HEK293T (cell line): ENCODE data around the gene SMARCB1.

Source experiments
- CTCF ChIA-PET: fragments of 350-600 bp; formaldehyde crosslinking; extraction: SDS; loops from one replicate; lab custom pipeline; 2021; ENCODE audit warnings: antibody characterized with exemption, inconsistent platforms; lab: Yijun Ruan, JAX
- POLR2A ChIA-PET: fragments of 350-600 bp; formaldehyde crosslinking; extraction: SDS; loops from one replicate; lab custom pipeline; 2020; ENCODE audit warnings: antibody characterized with exemption, inconsistent platforms; lab: Yijun Ruan, JAX
- DNase-seq: peaks from one replicate; pipeline ENCODE4 v3.0.0; 2012; ENCODE audit warnings: mixed read lengths; ENCODE audit errors: extremely low spot score
- ARNT ChIP-seq: fragments of 450-650 bp; IDR thresholded peaks from 2 replicates; pipeline ENCODE4 v1.6.1; 2017; ENCODE audit warnings: mild to moderate bottlenecking
- BHLHE40 ChIP-seq: fragments of 450-650 bp; IDR thresholded peaks from 2 replicates; pipeline ENCODE4 v1.6.1; 2016; ENCODE audit warnings: mild to moderate bottlenecking, moderate library complexity, borderline replicate concordance
- CTBP1 ChIP-seq: fragments of 450-650 bp; IDR thresholded peaks from 2 replicates; pipeline ENCODE4 v1.6.1; 2016; ENCODE audit warnings: borderline replicate concordance
- ELF4 ChIP-seq: fragments of 450-650 bp; IDR thresholded peaks from 2 replicates; pipeline ENCODE4 v1.6.1; 2017; ENCODE audit warnings: antibody characterized with exemption
- FOXA1 ChIP-seq: fragments of 450-650 bp; IDR thresholded peaks from 2 replicates; pipeline ENCODE4 v1.6.1; 2016; ENCODE audit warnings: mild to moderate bottlenecking
- FOXK2 ChIP-seq: fragments of 450-650 bp; IDR thresholded peaks from 2 replicates; pipeline ENCODE4 v1.6.1; 2016; ENCODE audit warnings: mild to moderate bottlenecking
- FOXM1 ChIP-seq: fragments of 450-650 bp; IDR thresholded peaks from 2 replicates; pipeline ENCODE4 v1.6.1; 2017; ENCODE audit warnings: mild to moderate bottlenecking, borderline replicate concordance
- HDGF ChIP-seq: fragments of 450-650 bp; IDR thresholded peaks from 2 replicates; pipeline ENCODE4 v1.6.1; 2017; ENCODE audit warnings: antibody characterized with exemption, borderline replicate concordance
- L3MBTL2 ChIP-seq: fragments of 450-650 bp; conservative IDR thresholded peaks from 2 replicates; pipeline ENCODE4 v1.6.1; 2016; ENCODE audit warnings: mild to moderate bottlenecking
- LEF1 ChIP-seq: fragments of 450-650 bp; IDR thresholded peaks from 2 replicates; pipeline ENCODE4 v1.6.1; 2017; ENCODE audit warnings: mild to moderate bottlenecking, borderline replicate concordance
- NFRKB ChIP-seq: fragments of 450-650 bp; IDR thresholded peaks from 2 replicates; pipeline ENCODE4 v1.6.1; 2016; ENCODE audit warnings: mild to moderate bottlenecking, moderate library complexity
- PKNOX1 ChIP-seq: fragments of 450-650 bp; IDR thresholded peaks from 2 replicates; pipeline ENCODE4 v1.6.1; 2016
- SP1 ChIP-seq: fragments of 450-650 bp; IDR thresholded peaks from 2 replicates; pipeline ENCODE4 v1.6.1; 2017
- SUZ12 ChIP-seq: fragments of 450-650 bp; IDR thresholded peaks from 2 replicates; pipeline ENCODE4 v1.6.1; 2016; ENCODE audit warnings: mild to moderate bottlenecking
- TARDBP ChIP-seq: fragments of 450-650 bp; IDR thresholded peaks from 2 replicates; pipeline ENCODE4 v1.6.1; 2016
- ZNF384 ChIP-seq: fragments of 450-650 bp; IDR thresholded peaks from 2 replicates; pipeline ENCODE4 v1.6.1; 2016

The SMARCB1 gene

GRCh38 chr22:23847991-23848864 lies 61.5 kb downstream of the SMARCB1 start:
- CTCF ChIA-PET, result interaction anchor here (0.7 kb wide), 1 partner anchor 16 kb away, joined by 3 read pairs; no protein-coding TSS in a partner anchor
- no peak for DNase-seq
- POLR2A ChIA-PET, result interaction anchor here (2.4 kb wide), 1 partner anchor 9 kb away, joined by 20 read pairs; the partner anchor contains the start of gene SLC2A11

GRCh38 chr22:23849009-23850006 lies 62.5 kb downstream of the SMARCB1 start:
- POLR2A ChIA-PET, result interaction anchor here (0.8 to 2.4 kb wide), 7 partner anchors 8 to 132 kb away, joined by 3 to 20 read pairs (median 4); partner anchors contain the start of genes CHCHD10, MIF and SLC2A11
- CTCF ChIA-PET, result interaction anchor here (0.6 to 1.8 kb wide), 12 partner anchors 9 to 335 kb away, joined by 3 to 18 read pairs (median 4); partner anchors contain the start of genes DERL3 and SLC2A11
- peak; percentile 96 for DNase-seq
- TF ChIP-seq L3MBTL2, result no peak
- TF ChIP-seq ELF4, result no peak
- no peak for TF ChIP-seq FOXK2
- no peak for TF ChIP-seq ZNF384
- no peak for TF ChIP-seq FOXM1
- no peak for TF ChIP-seq NFRKB

More at GRCh38 chr22:23847991-23848864, 61.5 kb downstream of the SMARCB1 start:
- TF ChIP-seq FOXK2 (no peak), L3MBTL2 (no peak), SUZ12 (no peak), BHLHE40 (no peak)

- ChIA-PET CTCF (interaction anchor here (0.7 to 1.8 kb wide), 11 partner anchors 8 to 336 kb away, joined by 3 to 18 read pairs (median 4); partner anchors contain the start of genes DERL3 and SLC2A11), POLR2A (interaction anchor here (0.8 to 2.4 kb wide), 7 partner anchors 7 to 133 kb away, joined by 3 to 20 read pairs (median 4); partner anchors contain the start of genes CHCHD10, MIF and SLC2A11)
- TF ChIP-seq L3MBTL2, result no peak
- no peak for TF ChIP-seq ELF4
- no peak for TF ChIP-seq NFRKB
- TF ChIP-seq FOXK2, result no peak
- no peak for TF ChIP-seq SP1
- TF ChIP-seq PKNOX1, result no peak
- no peak for TF ChIP-seq ARNT
- TF ChIP-seq TARDBP, result no peak
- TF ChIP-seq HDGF, result no peak
- TF ChIP-seq CTBP1, result no peak
- no peak for TF ChIP-seq FOXM1
- no peak for TF ChIP-seq FOXA1
- no peak for TF ChIP-seq SUZ12
- TF ChIP-seq ZNF384, result no peak
- no peak for DNase-seq
These were observed 63.4 kb downstream of the SMARCB1 start for GRCh38 chr22:23850136-23850611.

- DNase-seq, result no peak
- ChIA-PET POLR2A (interaction anchor here (0.6 to 6.8 kb wide), 57 partner anchors 8 to 698 kb away, joined by 3 to 85 read pairs (median 5); partner anchors contain the start of genes C22orf15, CHCHD10, DERL3 and GUCD1), CTCF (interaction anchor here (0.6 to 2.8 kb wide), 6 partner anchors 7 to 99 kb away, joined by 3 to 18 read pairs (median 4); no protein-coding TSS in a partner anchor)
- TF ChIP-seq ELF4 (no peak), ARNT (no peak), SP1 (no peak), FOXK2 (no peak), LEF1 (no peak), TARDBP (no peak), CTBP1 (no peak), FOXA1 (no peak), NFRKB (no peak), BHLHE40 (no peak), L3MBTL2 (no peak), FOXM1 (no peak), SUZ12 (no peak), HDGF (no peak), ZNF384 (no peak), PKNOX1 (no peak)
These were observed 70.2 kb downstream of the SMARCB1 start for GRCh38 chr22:23856721-23857605.
